Measurements from ENCODE around the gene MORN1.
A peak's percentile ranks its signal among the peaks of the same experiment; 100 is the strongest.

MORN1 gene

GRCh38 chr1:2430592-2430973, 39.2 kb upstream of the MORN1 start:
- H3K4me1 Mint-ChIP-seq, result peaks cover 4% of the 10 kb centered on the region
- H3K27ac Mint-ChIP-seq, result no peak overlapping the region
- H3K36me3 Mint-ChIP-seq, result peaks cover 2% of the 10 kb centered on the region
- peaks cover 5% of the 10 kb centered on the region for H3K27me3 Mint-ChIP-seq
- H3K9me3 Mint-ChIP-seq, result peaks cover 2% of the 10 kb centered on the region
- no peak overlapping the region for H3K4me3 Mint-ChIP-seq
- DNase-seq (ENCODE audit: low spot score in 2 of 2) (no peak), ATAC-seq (ENCODE audit: low read depth) (no peak)

DNA sequence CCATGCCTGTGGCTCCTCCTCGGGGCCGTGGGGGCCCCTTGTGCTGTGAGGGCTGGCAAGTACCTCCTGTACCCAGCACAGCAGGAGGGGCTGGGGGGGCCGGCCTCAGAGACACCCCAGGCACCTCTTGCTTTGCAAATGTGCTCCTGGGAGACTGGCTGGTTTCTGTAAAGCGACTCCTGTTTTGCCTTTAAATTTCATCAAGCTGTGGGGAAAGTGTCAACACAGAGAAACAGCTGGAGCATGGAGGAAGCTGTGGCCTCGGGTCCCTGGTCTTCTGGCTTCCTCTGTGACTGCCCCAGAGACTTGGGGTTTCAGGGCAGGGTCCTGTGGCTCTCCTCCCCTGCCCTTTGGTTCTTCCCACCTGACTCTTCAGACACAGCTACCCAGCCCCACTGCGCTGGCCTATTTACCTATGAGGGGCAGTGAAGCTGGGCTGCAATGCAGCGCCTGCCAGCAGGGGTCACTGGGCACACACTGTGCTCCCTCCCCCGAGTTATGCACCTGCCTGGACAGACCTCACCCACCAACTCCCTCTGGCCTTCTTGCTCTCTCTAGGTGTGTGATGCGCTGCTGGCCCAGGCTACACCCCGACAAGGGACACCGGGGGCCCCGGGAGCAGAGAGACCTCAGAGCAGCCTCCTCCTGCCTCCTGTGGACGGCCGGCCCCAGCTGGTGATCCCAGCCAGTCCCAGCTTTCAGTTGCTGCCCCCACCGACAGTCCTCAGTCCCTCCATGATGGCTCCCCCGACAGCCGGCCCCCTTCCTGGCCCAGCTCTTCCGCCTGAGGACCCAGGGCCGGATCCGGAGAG, 38.6 kb upstream of the MORN1 start:
- H3K27ac Mint-ChIP-seq, result no peak overlapping the region
- peaks cover 2% of the 10 kb centered on the region for H3K36me3 Mint-ChIP-seq
- H3K27me3 Mint-ChIP-seq, result peaks cover 5% of the 10 kb centered on the region
- ATAC-seq (ENCODE audit: low read depth) (peak; percentile 24), DNase-seq (ENCODE audit: low spot score in 2 of 2) (no peak)
- H3K4me1 Mint-ChIP-seq, result peaks cover 4% of the 10 kb centered on the region
- H3K4me3 Mint-ChIP-seq, result no peak overlapping the region
- peaks cover 2% of the 10 kb centered on the region for H3K9me3 Mint-ChIP-seq

DNA sequence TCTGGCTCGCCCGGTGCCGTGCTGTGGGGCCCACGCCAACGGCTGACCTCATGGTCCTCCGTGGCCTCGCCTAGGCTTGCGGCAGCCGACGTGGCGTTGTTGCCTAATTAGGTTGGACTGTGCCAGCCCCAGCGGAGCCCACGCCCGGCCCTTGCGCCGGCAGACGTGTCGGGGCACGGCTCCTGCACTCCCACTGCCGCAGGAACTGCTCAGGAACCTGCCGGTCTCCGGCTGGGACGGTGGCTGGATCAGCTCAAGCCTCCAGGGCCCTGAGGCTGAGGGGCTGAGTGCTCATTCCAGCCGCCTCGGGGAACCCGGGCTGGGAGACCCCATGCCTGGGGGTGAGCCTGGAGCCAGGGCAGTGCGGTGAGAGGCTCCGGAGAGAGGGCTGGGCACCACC, 37.1 kb upstream of the MORN1 start:
- H3K27me3 Mint-ChIP-seq, result peaks cover 5% of the 10 kb centered on the region
- no peak for DNase-seq (ENCODE audit: low spot score in 2 of 2)
- peaks cover 6% of the 10 kb centered on the region for H3K4me1 Mint-ChIP-seq
- no peak overlapping the region for H3K27ac Mint-ChIP-seq
- H3K4me3 Mint-ChIP-seq, result no peak overlapping the region
- ATAC-seq (ENCODE audit: low read depth), result no peak
- H3K36me3 Mint-ChIP-seq, result peaks cover 2% of the 10 kb centered on the region
- H3K9me3 Mint-ChIP-seq, result peaks cover 2% of the 10 kb centered on the region

GRCh38 chr1:2427976-2428375, 36.6 kb upstream of the MORN1 start:
- ATAC-seq (ENCODE audit: low read depth) (no peak), DNase-seq (ENCODE audit: low spot score in 2 of 2) (no peak)
- H3K27ac Mint-ChIP-seq, result no peak overlapping the region
- H3K4me3 Mint-ChIP-seq, result no peak overlapping the region
- peaks cover 5% of the 10 kb centered on the region for H3K27me3 Mint-ChIP-seq
- peaks cover 2% of the 10 kb centered on the region for H3K36me3 Mint-ChIP-seq
- peaks cover 6% of the 10 kb centered on the region for H3K4me1 Mint-ChIP-seq
- peaks cover 2% of the 10 kb centered on the region for H3K9me3 Mint-ChIP-seq

GRCh38 chr1:2427051-2427450, 35.7 kb upstream of the MORN1 start:
- peaks cover 2% of the 10 kb centered on the region for H3K36me3 Mint-ChIP-seq
- ATAC-seq (ENCODE audit: low read depth) (no peak), DNase-seq (ENCODE audit: low spot score in 2 of 2) (no peak)
- H3K4me1 Mint-ChIP-seq, result peaks cover 6% of the 10 kb centered on the region
- H3K9me3 Mint-ChIP-seq, result peaks cover 2% of the 10 kb centered on the region
- H3K4me3 Mint-ChIP-seq, result no peak overlapping the region
- H3K27ac Mint-ChIP-seq, result no peak overlapping the region
- peaks cover 5% of the 10 kb centered on the region for H3K27me3 Mint-ChIP-seq

DNA sequence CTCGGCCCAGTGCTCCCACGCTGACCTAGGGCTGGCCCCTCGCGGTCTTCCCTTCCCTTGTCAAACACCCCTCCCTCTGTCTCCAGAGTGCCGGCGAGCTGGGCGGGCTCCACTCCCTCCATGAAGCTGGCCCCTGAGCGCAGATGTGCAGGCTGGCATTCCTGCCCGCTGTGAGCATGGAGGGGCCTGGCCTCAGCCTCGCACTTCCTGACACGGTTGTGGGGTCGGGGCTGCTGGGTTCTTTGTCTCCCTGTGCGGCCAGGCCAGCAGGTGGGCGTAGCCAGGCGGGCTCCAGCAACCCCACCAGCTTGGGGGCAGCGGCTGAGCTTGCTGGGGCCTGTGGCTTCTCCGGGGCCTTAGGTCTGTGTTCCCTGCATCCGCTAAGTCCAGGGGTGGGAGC, 35.2 kb upstream of the MORN1 start:
- Mint-ChIP-seq H3K27ac (no peak overlapping the region), H3K4me3 (no peak overlapping the region), H3K36me3 (peaks cover 2% of the 10 kb centered on the region), H3K27me3 (peaks cover 5% of the 10 kb centered on the region), H3K9me3 (peaks cover 2% of the 10 kb centered on the region), H3K4me1 (peaks cover 6% of the 10 kb centered on the region)
- no peak for ATAC-seq (ENCODE audit: low read depth)
- no peak for DNase-seq (ENCODE audit: low spot score in 2 of 2)

GRCh38 chr1:2425892-2426291, 34.5 kb upstream of the MORN1 start:
- H3K9me3 Mint-ChIP-seq, result peaks cover 2% of the 10 kb centered on the region
- peaks cover 5% of the 10 kb centered on the region for H3K27me3 Mint-ChIP-seq
- peaks cover 6% of the 10 kb centered on the region for H3K4me1 Mint-ChIP-seq
- no peak for ATAC-seq (ENCODE audit: low read depth)
- H3K4me3 Mint-ChIP-seq, result no peak overlapping the region
- no peak for DNase-seq (ENCODE audit: low spot score in 2 of 2)
- no peak overlapping the region for H3K27ac Mint-ChIP-seq
- H3K36me3 Mint-ChIP-seq, result peaks cover 2% of the 10 kb centered on the region

DNA sequence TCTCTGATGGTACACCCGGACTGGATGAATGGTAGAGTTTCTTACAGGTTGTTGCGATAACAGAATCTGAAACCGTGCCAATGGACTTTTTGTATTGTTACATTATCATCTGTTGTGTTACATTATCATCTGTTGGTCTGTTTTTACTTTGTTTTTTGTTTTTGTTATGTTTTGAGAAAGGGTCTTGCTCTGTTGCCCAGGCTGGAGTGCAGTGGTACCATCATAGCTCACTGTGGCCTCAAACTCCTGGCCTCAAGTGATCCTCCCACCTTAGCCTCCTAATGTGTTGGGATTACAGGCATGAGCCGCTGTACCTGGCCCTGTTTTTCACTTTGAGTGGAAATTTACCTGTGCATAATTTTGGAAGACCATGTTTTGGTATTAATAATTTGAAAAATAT, 31.2 kb upstream of the MORN1 start:
- no peaks in the 10 kb centered on the region for H3K27me3 Mint-ChIP-seq
- no peaks in the 10 kb centered on the region for H3K9me3 Mint-ChIP-seq
- H3K27ac Mint-ChIP-seq, result no peak overlapping the region
- ATAC-seq (ENCODE audit: low read depth), result no peak
- H3K36me3 Mint-ChIP-seq, result no peaks in the 10 kb centered on the region
- DNase-seq (ENCODE audit: low spot score in 2 of 2), result no peak
- no peak overlapping the region for H3K4me3 Mint-ChIP-seq
- H3K4me1 Mint-ChIP-seq, result peaks cover 5% of the 10 kb centered on the region

DNA sequence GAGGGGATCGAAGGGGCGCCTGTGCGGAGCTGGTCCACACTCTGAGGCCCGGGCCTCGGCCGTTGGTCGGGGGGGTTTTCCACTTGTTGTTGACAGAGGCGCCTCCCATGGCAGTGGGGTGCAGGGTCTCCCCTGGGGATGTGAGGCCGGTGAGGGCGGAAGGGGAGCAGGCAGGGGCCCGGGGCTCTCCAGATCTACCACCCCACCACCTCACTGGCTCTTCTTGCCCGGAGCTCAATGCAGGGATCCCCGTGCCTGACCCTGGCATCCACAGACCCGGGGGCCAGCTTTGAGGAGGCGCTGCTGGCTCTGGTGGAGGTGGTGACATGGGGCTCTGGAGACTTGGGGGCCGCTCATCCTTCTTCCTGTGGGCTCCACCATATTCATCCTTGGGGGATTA, 28.1 kb upstream of the MORN1 start:
- H3K27ac Mint-ChIP-seq, result peak overlapping the region; percentile 3

GRCh38 chr1:2418791-2419320, 27.5 kb upstream of the MORN1 start:
- DNase-seq (ENCODE audit: low spot score in 2 of 2), result no peak
- Mint-ChIP-seq H3K36me3 (no peaks in the 10 kb centered on the region), H3K4me1 (peaks cover 26% of the 10 kb centered on the region), H3K4me3 (no peak overlapping the region), H3K9me3 (no peaks in the 10 kb centered on the region), H3K27ac (peak overlapping the region; percentile 3), H3K27me3 (no peaks in the 10 kb centered on the region)
- no peak for ATAC-seq (ENCODE audit: low read depth)

More for the DNA sequence above, 28.1 kb upstream of the MORN1 start:
- no peak for ATAC-seq (ENCODE audit: low read depth)
- H3K27me3 Mint-ChIP-seq, result no peaks in the 10 kb centered on the region
- H3K4me3 Mint-ChIP-seq, result no peak overlapping the region
- H3K9me3 Mint-ChIP-seq, result no peaks in the 10 kb centered on the region
- H3K4me1 Mint-ChIP-seq, result peaks cover 22% of the 10 kb centered on the region
- DNase-seq (ENCODE audit: low spot score in 2 of 2), result no peak
- H3K36me3 Mint-ChIP-seq, result no peaks in the 10 kb centered on the region

GRCh38 chr1:2417833-2418225, 26.5 kb upstream of the MORN1 start:
- DNase-seq (ENCODE audit: low spot score in 2 of 2) (no peak), ATAC-seq (ENCODE audit: low read depth) (no peak)
- Mint-ChIP-seq H3K27ac (no peak overlapping the region), H3K4me3 (no peak overlapping the region), H3K27me3 (no peaks in the 10 kb centered on the region), H3K9me3 (no peaks in the 10 kb centered on the region), H3K36me3 (no peaks in the 10 kb centered on the region), H3K4me1 (peaks cover 28% of the 10 kb centered on the region)

- peak overlapping the region; percentile 58 for H3K27ac Mint-ChIP-seq
- H3K9me3 Mint-ChIP-seq, result no peaks in the 10 kb centered on the region
- H3K36me3 Mint-ChIP-seq, result no peaks in the 10 kb centered on the region
These were observed 25.9 kb upstream of the MORN1 start for GRCh38 chr1:2417083-2417832.

GRCh38 chr1:2416403-2416802, 25.0 kb upstream of the MORN1 start:
- no peak for DNase-seq (ENCODE audit: low spot score in 2 of 2)
- Mint-ChIP-seq H3K27me3 (no peaks in the 10 kb centered on the region), H3K9me3 (no peaks in the 10 kb centered on the region), H3K27ac (peak overlapping the region; percentile 58), H3K36me3 (no peaks in the 10 kb centered on the region), H3K4me3 (peak overlapping the region; percentile 87), H3K4me1 (peaks cover 28% of the 10 kb centered on the region)
- ATAC-seq (ENCODE audit: low read depth), result no peak

More at GRCh38 chr1:2417083-2417832, 25.9 kb upstream of the MORN1 start:
- ATAC-seq (ENCODE audit: low read depth), result no peak
- Mint-ChIP-seq H3K27me3 (no peaks in the 10 kb centered on the region), H3K4me3 (peak overlapping the region; percentile 87), H3K4me1 (peaks cover 28% of the 10 kb centered on the region)
- DNase-seq (ENCODE audit: low spot score in 2 of 2), result no peak

DNA sequence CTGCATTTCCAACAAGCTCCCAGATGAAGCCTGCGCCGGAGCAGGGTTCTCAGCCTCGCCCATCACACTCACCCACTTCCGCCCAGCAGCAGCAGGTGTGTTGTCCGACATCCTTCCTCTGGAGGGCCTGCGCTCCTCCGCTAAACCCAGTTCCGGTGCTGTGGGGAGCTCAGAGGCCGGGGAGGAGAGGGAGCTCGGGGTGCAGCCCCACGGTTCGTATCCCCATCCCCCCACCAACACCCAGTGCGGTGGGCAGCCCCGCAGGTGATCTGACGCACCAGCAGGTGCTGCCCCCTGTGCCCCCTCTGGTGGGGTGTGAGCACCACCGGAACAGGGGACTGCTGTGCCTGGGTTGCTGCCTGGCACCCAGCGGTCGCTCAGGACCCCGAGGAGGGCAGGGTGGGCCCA, 24.5 kb upstream of the MORN1 start:
- Mint-ChIP-seq H3K27me3 (no peaks in the 10 kb centered on the region), H3K27ac (peak overlapping the region; percentile 58), H3K4me1 (peaks cover 30% of the 10 kb centered on the region), H3K36me3 (no peaks in the 10 kb centered on the region), H3K4me3 (peak overlapping the region; percentile 87), H3K9me3 (no peaks in the 10 kb centered on the region)
- ATAC-seq (ENCODE audit: low read depth), result no peak
- no peak for DNase-seq (ENCODE audit: low spot score in 2 of 2)

All from memory B cell (primary cell).